HG03342 (cell line): ENCODE results near the gene P2RY2.
"Not testable (repeated sequence)": the region's sequence is repeated elsewhere in the genome, so short reads cannot be mapped to it uniquely, and the experiment has no call there.

Source experiments
- ATAC-seq: cut with Tn5 transposase; IDR thresholded peaks from one replicate; pipeline ENCODE4 v1.9.1; 2021; ENCODE audit warnings: mild to moderate bottlenecking, moderate library complexity; ENCODE audit not compliant: unreplicated experiment

P2RY2 gene

GRCh38 chr11:73187854-73188253, 30.2 kb upstream of the P2RY2 start:
- no peak for ATAC-seq

DNA sequence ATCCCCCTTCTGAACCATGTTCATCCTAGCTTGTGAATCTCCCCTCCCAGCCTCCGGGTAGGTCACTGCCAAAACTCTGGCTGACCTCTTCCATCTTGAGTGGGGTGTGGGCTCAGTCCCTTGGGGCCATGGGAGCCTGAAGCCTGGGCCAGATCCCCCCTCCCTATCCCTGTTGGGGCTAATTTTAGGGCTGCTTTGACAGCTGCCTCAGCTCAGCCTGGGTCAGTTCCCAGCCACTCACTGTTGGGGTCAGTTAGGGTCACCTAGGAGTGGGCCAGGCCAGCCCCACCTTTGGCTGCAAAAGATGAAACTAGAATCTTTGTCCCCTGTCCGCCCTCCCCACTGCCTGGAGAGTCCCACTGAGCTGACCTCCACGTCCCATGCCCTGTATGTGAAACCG, 29.8 kb upstream of the P2RY2 start:
- no peak for ATAC-seq

GRCh38 chr11:73189315-73189714, 28.8 kb upstream of the P2RY2 start:
- ATAC-seq = no peak

- ATAC-seq = no peak
Observed at GRCh38 chr11:73189723-73190556, 28.1 kb upstream of the P2RY2 start.

DNA sequence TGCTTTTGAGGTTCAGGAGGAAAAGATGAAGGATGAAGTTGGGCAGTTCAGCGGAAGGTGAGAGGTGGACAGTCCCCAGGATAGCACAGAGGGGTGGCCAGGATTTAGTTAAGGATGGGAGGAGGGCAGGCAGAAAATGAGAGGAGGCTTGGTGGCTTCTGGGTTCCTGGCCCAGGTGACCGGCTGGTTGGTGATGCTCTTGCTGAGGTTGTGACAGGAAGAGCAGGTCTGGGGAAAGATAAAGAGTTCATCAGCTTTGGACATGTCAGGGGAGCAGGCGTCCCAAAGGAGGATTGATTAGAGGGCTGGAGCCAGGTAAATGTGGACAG, 27.6 kb upstream of the P2RY2 start:
- no peak for ATAC-seq

DNA sequence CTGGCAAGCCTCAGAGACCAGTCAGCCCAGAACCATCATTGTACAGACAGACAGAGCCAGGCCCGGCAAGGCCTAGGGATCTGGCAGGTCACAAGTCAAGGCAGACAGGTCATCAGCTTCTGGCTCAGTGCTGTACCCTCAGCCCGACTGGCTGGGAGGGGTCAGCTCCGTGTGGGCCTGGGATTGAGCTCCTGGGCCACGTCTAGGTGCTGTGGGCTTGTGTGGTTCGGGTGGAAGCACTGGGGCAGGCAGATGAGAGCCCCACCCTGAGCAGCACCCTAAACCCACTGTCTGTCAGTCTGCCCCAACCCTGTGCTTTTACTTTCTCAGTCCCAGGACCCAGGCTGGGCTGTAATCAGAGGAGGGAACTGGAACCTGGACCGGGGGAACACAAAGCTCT, 26.9 kb upstream of the P2RY2 start:
- ATAC-seq = no peak

- ATAC-seq = no peak
Observed at GRCh38 chr11:73192272-73192671, 25.8 kb upstream of the P2RY2 start.

DNA sequence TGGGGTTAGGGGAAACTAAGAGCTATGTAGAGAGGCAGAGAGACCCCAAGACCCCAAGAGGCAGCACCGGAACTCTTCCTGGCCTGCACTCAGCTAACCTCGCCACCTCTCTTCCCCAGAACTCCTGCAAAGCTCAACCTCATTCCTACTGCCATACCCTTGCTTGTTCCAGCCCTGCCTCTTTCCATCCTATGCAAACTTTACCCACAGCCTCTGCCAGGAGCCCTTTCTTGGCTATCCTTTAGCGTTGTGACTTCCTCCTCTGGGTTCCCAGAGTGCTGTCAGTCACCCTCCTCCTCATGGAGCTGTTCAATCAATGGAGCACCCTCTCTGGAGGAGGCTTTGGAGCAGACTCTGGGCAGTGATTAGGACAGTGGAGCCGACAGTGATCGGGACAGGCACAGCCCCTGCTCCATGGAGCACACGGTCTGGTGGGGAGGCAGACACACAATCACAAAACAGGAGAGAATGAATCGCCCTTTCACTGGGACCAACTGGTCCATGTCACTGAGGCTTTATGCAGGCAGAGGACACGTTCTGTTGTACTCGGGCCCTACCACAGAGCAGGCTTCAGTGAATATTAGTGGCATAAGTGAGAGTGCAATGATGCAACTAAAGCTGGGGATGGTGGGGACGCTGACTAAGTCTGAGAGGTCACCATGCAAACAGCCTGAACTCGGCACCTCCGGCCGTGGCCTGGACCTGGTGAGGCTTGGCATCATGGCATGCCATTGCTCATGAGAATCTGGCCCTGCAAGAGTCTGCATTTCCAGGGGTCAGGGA, 24.6 kb upstream of the P2RY2 start:
- peak; percentile 52 for ATAC-seq

DNA sequence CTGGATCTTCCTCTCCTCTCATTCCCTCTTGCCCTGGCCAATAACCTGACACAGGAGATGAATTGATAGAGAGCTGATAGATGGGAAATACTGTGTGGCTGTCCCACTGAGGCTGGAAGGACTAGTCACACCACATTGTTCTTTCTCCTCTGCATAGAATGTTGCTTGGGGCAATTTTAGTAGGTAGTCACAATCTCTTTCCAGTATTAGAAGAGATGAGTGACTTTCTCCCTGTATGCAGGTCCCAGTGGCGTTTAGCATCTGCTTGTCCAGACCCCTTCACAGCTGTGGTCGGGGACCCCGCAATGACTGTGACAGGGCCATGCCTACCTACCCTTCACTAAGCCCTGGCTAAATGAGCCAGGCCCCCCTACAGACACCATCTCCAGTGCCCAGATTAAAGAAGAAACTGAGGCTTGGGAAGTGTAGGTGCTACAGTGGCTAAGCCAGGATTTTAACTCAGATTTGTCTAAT, 24.0 kb upstream of the P2RY2 start:
- ATAC-seq = no peak

DNA sequence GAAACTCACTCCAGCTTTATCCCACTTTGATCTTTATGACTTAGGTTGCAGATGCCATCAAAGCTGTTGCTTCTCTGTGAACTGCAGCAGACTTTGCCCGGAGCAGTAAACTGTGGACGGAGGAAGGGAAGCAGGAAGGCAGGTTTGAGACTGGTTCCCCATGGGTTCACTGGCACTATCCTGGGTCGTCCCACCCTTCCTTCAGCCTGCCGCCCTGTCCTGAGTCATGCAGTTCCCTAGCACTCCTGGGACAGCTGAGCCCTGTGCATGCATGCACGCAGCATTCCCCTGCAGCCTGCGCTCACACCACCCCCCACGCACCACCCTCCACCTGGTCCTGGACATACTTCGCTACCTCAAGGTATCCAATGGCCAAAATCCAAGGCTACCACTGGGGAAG, 23.5 kb upstream of the P2RY2 start:
- no peak for ATAC-seq

- no peak for ATAC-seq
Observed at GRCh38 chr11:73195191-73196007, 22.7 kb upstream of the P2RY2 start.

- no peak for ATAC-seq
Observed at GRCh38 chr11:73196576-73196975, 21.5 kb upstream of the P2RY2 start.

DNA sequence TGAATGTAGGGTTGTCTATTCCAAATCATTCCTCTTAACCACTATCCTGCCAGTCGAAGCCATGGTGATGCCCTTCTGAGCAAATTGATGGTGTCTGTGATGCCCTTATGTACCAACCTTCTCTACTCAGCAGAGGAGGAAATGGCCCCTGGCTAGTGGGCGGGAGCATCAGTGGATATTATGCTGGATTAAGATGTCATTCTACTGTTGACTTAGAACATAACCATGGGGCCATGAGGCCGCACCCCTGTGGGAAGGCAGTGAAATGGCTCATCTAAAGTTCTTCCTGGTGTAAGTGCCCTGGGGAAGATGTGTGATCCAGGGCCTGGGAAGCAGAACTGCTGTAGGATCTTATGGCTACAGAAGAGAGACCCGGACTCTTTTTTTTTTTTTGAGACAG, 20.7 kb upstream of the P2RY2 start:
- ATAC-seq = no peak

- not testable (repeated sequence) for ATAC-seq
Observed at GRCh38 chr11:73197787-73198186, 20.3 kb upstream of the P2RY2 start.

DNA sequence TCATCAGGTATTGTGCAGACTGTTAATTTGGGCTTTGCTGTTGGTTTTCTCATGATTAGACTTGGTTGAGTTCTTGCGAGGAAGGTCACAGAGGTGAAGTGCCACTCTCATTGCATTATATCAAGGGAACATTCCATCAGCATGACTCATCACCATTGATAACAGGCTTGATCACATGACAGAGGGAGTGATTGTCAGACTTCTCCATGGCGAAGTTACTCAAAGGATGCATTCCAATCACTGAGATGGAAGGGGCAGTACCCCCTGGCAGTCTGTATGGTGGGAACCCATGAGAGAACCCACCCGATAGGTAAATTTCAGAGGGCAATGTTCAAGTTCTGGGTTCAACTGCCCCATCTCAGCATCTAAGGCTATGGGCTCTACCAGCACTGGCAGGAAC, 19.4 kb upstream of the P2RY2 start:
- ATAC-seq = no peak

GRCh38 chr11:73199446-73199845, 18.6 kb upstream of the P2RY2 start:
- no peak for ATAC-seq

- no peak for ATAC-seq
Observed at GRCh38 chr11:73200256-73200655, 17.8 kb upstream of the P2RY2 start.

- no peak for ATAC-seq
Observed at GRCh38 chr11:73201249-73201648, 16.8 kb upstream of the P2RY2 start.

- ATAC-seq = no peak
Observed at GRCh38 chr11:73201888-73202780, 15.9 kb upstream of the P2RY2 start.

DNA sequence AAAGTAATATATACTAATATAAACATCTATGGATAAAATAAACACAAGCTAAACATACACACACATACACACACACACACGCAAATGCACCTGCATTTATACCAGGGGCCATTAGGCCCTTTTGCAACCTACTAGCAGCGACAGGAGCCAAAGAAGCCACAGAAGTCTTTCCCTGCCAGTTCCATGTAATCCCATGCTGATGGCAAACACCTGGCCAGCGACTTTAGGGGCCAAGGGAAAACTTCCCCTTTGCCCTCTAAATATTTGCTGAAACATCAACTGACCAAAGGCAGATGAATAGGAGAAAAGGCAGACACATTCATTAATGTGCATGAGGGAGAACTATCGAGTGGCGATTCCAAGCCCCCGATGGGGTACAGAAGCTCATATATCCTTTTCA, 14.8 kb upstream of the P2RY2 start:
- ATAC-seq = no peak
